Measurements from ENCODE around the gene MAP3K5. TPM values are rescaled to one million over a fixed set of nuclear protein-coding genes. Genes with fewer than 3 reads are reported as not detected.
"Not testable (repeated sequence)": the region's sequence is repeated elsewhere in the genome, so short reads cannot be mapped to it uniquely, and the experiment has no call there.

Gene MAP3K5
- total RNA-seq, 1 experiment from 2014 or later, result 8.1 TPM

GRCh38 chr6:136716917-136717715 is 75.2 kb downstream of the MAP3K5 start:
- ATAC-seq (no peak), DNase-seq (ENCODE audit: low read depth, low spot score) (no peak)
- no peak overlapping the region for H3K27ac ChIP-seq (ENCODE audit: low read length)
- H3K36me3 ChIP-seq (ENCODE audit: control insufficient read depth, insufficient read depth, low read length), result no peaks in the 10 kb centered on the region
- no TSS peak for BruUV-seq (replicated peaks)
- ChIA-PET POLR2A (no interaction called here), CTCF (no interaction called here)
- in situ Hi-C loops (cut with HindIII; ENCODE audit: low pct_unique_long_range_greater_than_20kb, low sequenced_read_pairs), result no loop called here
- H3K4me1 ChIP-seq (ENCODE audit: control insufficient read depth, insufficient read depth, low read length), result no peaks in the 10 kb centered on the region; the same call in 1 of the 2 replicates
- H3K4me3 ChIP-seq (ENCODE audit: low read depth in 2 of 2, low read length in 2 of 2), result no peak overlapping the region
- H3K27me3 ChIP-seq (ENCODE audit: control insufficient read depth, insufficient read depth, low read length), result no peaks in the 10 kb centered on the region
- no peaks in the 10 kb centered on the region for H3K9me3 ChIP-seq (ENCODE audit: control insufficient read depth, insufficient read depth, low read depth, low read length)
- intact Hi-C loops (cut with micrococcal nuclease; ENCODE audit: unreplicated experiment), result no loop called here
- TF ChIP-seq POLR2AphosphoS5 (IDR thresholded peaks at IDR 0.05; ENCODE audit: low read depth, low read length) (no peak), SIN3A (IDR thresholded peaks at IDR 0.05; ENCODE audit: borderline replicate concordance, insufficient read depth, low read depth, low read length) (no peak), TCF7L2 (IDR thresholded peaks at IDR 0.05; ENCODE audit: low read depth, low read length) (no peak), REST (IDR thresholded peaks at IDR 0.05; ENCODE audit: insufficient read depth in 1 of 2, low read depth in 2 of 2, low read length in 1 of 2) (no peak), CTCF (IDR thresholded peaks at IDR 0.05) (no peak)

- in situ Hi-C loops (cut with HindIII; ENCODE audit: low pct_unique_long_range_greater_than_20kb, low sequenced_read_pairs); intact Hi-C loops (cut with micrococcal nuclease; ENCODE audit: unreplicated experiment): not testable (repeated sequence)
- CTCF ChIA-PET, result interaction anchor here (0.6 kb wide), 1 partner anchor 74 kb away, joined by 6 read pairs; no protein-coding TSS in a partner anchor
Measured at GRCh38 chr6:136712642-136713041, 79.6 kb downstream of the MAP3K5 start.

GRCh38 chr6:136711644-136712043 is 80.6 kb downstream of the MAP3K5 start:
- no peak overlapping the region for H3K4me3 ChIP-seq (ENCODE audit: low read depth in 2 of 2, low read length in 2 of 2)
- intact Hi-C loops (cut with micrococcal nuclease; ENCODE audit: unreplicated experiment), result no loop called here
- ATAC-seq, result no peak
- CTCF ChIA-PET, result no interaction called here
- H3K27me3 ChIP-seq (ENCODE audit: control insufficient read depth, insufficient read depth, low read length), result no peaks in the 10 kb centered on the region
- TF ChIP-seq CTCF (IDR thresholded peaks at IDR 0.05) (no peak), SIN3A (IDR thresholded peaks at IDR 0.05; ENCODE audit: borderline replicate concordance, insufficient read depth, low read depth, low read length) (no peak), TCF7L2 (IDR thresholded peaks at IDR 0.05; ENCODE audit: low read depth, low read length) (no peak), POLR2AphosphoS5 (IDR thresholded peaks at IDR 0.05; ENCODE audit: low read depth, low read length) (no peak), REST (IDR thresholded peaks at IDR 0.05; ENCODE audit: insufficient read depth in 1 of 2, low read depth in 2 of 2, low read length in 1 of 2) (no peak)
- no peaks in the 10 kb centered on the region; the same call in 1 of the 2 replicates for H3K4me1 ChIP-seq (ENCODE audit: control insufficient read depth, insufficient read depth, low read length)
- H3K27ac ChIP-seq (ENCODE audit: low read length), result no peak overlapping the region
- no peaks in the 10 kb centered on the region for H3K9me3 ChIP-seq (ENCODE audit: control insufficient read depth, insufficient read depth, low read depth, low read length)
- H3K36me3 ChIP-seq (ENCODE audit: control insufficient read depth, insufficient read depth, low read length), result no peaks in the 10 kb centered on the region
- BruUV-seq (replicated peaks), result no TSS peak
- no peak for DNase-seq (ENCODE audit: low read depth, low spot score)
- POLR2A ChIA-PET, result interaction anchor here (0.6 kb wide), 1 partner anchor 110 kb away, joined by 3 read pairs; no protein-coding TSS in a partner anchor
- in situ Hi-C loops (cut with HindIII; ENCODE audit: low pct_unique_long_range_greater_than_20kb, low sequenced_read_pairs), result no loop called here

More at GRCh38 chr6:136712642-136713041, 79.6 kb downstream of the MAP3K5 start:
- H3K27ac ChIP-seq (ENCODE audit: low read length); POLR2A ChIA-PET; H3K36me3 ChIP-seq (ENCODE audit: control insufficient read depth, insufficient read depth, low read length); H3K9me3 ChIP-seq (ENCODE audit: control insufficient read depth, insufficient read depth, low read depth, low read length); H3K27me3 ChIP-seq (ENCODE audit: control insufficient read depth, insufficient read depth, low read length); BruUV-seq (replicated peaks); ATAC-seq; H3K4me3 ChIP-seq (ENCODE audit: low read depth in 2 of 2, low read length in 2 of 2); DNase-seq (ENCODE audit: low read depth, low spot score); H3K4me1 ChIP-seq (ENCODE audit: control insufficient read depth, insufficient read depth, low read length): not testable (repeated sequence)

Measured in Panc1 (cell line).